Measurements from ENCODE around the gene CNIH3.
"Not testable (repeated sequence)": the region's sequence is repeated elsewhere in the genome, so short reads cannot be mapped to it uniquely, and the experiment has no call there.

Gene CNIH3

DNA sequence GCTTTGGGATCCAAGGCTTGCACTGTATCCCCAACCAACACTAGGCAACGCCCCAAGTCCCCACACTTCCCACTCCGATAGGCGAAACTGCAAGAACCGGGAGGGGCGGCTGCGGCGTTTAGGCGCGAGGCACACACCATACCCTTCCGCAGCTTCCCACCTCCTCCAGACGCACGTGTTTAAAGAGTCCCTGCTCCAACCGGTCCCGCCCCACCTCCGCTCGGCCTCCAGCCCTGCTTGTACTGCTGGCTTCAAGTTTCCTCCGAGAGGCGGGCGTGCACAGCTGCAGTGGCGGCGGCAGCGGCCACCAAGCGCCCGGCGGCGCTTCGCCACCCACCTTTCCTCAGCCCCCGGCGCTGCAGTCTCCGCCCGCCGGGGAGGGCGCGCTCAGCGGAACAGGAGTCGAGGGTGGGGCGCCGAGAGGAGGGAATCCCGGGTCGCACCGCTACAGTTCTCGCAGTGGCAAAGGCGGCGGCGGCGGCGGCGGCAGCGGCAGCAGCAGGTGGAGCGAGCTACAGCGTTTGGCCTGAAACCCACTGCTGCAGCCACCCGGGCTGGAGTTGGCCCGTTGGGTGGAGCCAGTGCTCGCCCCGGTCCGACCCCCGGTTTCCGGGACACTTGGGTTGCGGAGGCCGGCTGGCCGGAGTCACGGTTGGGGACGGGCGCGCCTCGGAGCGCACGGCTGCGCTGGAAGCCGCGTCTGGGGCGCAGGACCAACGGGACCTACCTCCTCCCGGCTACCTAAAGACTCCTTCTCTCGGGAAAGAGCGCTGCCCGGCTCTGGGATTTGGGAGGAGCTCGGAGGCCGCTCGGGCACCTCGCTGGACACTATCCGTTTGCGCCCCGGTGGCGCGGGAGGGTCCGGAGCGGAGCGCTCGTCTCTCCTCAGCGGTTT lies at the start of gene CNIH3:
TSS of gene CNIH3 (plus strand) at position 457 of the 895 bp plus-strand sequence. CDS start 858 bp downstream, outside the sequence.
- DNase-seq (ENCODE audit: low read depth) = peak; percentile 16

DNA sequence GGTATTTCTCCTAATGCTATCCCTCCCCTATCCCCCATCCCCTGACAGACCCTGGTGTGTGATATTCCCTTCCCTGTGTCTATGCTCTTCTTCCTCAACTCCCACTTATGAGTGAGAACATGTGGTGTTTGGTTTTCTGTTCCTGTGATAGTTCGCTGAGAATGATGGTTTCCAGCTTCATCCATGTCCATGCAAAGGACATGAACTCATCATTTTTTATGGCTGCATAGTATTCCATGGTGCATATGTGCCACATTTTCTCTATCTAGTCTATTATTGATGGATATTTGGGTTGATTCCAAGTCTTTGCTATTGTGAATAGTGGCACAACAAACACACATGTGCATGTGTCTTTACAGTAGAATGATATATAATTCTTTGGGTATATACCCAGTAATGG lies 49.6 kb upstream of the CNIH3 start:
- DNase-seq (ENCODE audit: low read depth) = not testable (repeated sequence)

DNA sequence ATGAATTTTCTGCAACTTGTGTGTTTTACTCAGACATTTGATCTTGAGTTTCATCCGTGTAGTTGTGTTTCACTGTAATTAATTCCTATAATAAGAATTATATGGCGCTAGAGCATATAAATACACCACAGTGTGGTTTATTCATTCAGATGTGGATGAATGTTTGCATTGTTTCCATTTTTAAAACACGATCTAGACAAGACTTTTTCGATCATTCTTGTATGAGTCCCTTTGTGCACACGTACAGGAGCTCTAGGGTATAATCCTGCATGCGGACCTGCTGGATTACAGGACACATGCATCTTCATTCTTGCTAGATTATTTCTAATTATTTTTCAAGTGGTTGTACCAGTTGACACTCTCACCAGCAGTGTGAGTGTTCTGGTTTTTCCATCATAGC lies 46.8 kb upstream of the CNIH3 start:
- DNase-seq (ENCODE audit: low read depth) = no peak

DNA sequence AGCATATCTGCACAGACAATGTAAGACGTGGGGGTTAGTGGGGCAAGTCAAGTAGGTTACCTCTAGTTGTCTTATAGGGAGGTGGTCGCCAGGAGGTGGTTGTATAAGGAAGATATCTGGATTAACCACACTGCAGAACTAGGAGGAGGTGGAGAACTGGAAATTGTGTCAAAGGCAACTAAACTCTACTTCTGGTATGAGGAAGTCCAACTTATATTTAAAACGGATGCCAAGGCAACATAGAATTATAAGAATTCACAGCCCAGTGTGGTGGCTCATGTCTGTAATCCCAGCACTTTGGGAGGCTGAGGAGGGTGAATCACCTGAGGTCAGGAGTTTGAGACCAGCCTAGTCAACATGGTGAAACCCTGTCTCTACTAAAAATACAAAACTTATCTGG lies 44.1 kb upstream of the CNIH3 start:
- not testable (repeated sequence) for DNase-seq (ENCODE audit: low read depth)

DNA sequence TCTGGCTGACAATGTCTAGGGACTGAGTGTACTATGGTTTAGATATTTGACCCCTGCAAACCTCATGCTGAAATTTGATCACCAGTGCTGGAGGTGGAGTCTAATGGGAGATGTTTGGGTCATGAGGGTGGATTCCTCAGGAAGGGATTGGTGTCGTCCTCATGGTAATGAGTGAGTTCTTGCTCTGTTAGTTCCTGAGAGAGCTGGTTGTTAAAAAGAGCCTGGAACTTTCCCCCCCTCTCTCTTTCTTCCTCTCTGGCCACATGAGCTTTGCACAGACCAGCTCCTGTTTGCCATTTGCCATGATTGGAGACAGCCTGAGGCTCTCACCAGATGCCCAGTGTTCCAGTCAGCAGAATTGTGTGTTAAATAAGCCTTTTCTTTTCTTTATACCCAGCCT lies 36.6 kb upstream of the CNIH3 start:
- no peak for DNase-seq (ENCODE audit: low read depth)

DNA sequence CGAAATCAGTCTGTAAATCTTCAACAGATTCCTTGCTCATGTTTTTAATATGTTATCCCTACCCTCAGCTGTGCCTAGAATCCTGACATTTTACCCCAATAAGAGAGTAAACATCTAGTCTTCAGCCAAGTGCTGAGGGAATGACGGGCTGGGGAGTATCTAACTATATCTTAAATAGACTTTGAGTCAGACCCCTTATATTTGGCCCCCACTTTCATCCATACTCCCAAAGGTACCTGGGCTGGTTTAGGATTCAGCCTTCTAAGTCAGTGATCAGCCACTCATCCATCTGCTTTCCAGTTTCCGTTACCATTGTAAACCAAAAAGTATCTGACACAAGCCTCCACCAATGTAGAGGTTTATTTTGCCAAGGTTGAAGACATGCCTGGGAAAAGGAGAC lies 36.1 kb upstream of the CNIH3 start:
- DNase-seq (ENCODE audit: low read depth) = no peak

DNA sequence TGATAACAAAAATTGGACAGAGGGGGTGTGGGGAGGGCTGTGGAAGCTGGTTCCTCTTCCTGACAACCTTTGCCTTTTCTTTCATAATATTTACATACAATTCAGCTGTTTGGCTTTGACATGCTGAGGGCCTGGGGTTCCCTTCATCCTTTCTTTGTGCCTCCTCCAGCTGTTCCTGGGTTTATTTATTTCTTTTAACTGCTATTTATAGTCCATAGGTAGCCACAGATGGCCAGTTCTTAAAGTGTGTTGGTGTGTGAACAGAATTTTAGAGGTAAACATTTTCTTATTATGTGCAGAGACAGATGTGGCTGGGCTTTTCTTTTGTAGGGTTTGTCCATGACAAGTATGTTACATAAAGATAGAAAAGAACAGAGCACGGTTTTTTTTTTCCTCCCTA lies 34.1 kb upstream of the CNIH3 start:
- no peak for DNase-seq (ENCODE audit: low read depth)

DNA sequence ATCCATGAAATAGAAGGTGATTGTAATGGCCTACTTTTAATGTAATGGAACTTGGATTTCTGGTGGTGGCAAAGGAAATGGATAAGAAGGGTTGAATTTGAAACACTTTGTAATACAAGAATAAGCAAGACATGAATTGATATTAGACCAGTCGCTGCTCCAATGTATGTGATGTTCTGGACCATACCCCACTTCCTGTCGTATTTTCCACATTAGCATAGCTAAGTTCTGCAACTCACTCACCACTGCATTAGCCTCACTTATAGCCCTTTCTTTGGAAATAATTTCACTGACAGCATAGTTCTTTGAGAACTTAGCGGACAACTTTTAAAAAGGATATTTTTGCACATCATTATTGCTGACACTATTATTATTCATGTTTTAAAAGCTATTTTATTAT lies 32.3 kb upstream of the CNIH3 start:
- DNase-seq (ENCODE audit: low read depth) = no peak

DNA sequence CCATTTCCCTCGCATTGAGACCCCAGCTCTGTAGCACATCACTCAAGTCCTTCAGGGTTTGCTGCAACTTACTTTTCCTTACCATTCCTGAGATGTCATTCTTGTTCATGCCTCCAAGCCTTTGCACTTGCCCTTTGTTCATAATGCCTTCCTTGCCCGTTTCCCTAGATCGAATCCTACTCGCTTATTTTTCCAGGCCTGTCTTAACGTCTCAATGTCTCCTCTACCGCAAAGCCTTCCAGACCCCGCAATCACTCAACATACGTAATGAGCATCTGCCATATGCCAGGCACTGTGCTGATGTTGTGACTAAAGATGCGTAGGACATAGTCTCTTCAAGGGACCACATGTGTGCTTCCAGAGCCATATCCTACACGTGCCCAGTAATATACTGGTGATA lies 31.1 kb upstream of the CNIH3 start:
- no peak for DNase-seq (ENCODE audit: low read depth)

DNA sequence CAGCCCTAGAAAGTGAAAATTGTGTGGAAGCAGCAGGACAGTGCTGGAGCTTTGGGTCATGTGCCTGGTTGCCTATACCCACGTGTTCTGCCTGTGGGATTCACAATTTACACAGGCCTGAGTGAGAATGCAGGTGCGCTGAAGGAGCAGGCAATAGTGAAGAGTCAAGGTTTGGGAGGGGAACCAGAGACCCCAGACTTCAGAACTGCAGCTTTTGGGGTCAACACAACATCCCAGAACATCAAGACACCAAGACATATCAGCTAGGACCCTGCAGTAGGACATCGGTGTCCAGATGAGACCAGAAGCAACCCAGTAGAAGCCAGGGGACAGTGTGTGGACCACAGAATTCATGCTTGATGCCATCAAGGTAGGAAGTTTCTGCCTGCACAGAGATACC lies 29.1 kb upstream of the CNIH3 start:
- DNase-seq (ENCODE audit: low read depth) = no peak

DNA sequence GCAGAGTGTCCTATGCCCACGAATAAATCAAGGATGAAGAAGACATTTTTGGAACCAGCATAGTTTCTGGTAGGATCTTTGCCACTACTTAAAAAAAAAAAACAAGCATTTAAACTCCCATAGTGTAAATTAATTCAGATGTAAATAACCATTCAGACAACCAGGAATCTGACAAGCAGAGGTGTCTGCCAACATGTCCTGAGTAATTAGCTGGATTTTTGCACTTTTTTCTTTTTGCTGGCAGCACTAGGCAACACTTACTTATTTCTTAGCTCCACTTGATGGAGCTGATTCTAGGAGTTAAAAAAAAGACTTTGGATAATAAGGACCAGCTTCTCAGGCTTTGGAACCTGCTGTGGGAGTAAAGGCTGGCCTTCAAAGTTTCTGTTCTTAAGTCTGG lies 27.6 kb upstream of the CNIH3 start:
- DNase-seq (ENCODE audit: low read depth) = no peak

DNA sequence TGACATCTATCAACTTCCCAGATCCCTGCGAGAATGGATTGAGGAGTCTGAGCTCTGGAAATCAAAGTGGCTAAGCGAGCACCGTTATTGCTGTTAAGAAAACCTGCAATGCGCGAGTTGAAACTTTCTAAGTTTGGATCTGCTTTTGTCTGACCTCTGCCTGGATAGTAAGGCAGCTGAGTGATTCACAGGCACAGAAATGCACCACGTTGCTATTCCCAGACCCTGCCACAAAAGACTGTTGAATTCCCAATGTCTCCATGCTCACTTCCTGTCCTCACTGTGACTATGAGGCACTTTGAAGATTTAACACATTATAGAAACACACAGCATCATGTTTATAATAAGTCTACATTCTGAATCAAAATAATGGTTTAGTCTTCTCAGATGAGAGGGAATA lies 27.1 kb upstream of the CNIH3 start:
- DNase-seq (ENCODE audit: low read depth) = no peak

DNA sequence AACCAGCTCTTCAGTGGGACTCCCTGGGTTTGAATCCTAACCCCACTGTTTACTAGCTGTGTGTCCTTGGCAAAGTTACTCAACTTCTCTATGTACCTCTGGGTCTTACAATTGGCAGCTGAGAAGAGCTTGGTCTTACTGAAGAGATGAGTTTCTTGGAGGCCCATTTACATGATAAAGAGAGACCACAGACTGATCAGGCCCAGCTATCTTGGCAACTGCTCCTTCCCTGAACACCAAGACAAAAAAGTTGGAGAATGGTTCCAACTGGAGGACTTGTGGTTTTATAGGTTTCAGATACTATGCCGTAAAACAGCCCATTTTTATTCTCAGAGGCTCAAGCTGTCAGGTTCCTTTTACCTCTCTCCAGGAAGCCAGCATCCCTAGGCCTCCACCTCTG lies 24.8 kb upstream of the CNIH3 start:
- no peak for DNase-seq (ENCODE audit: low read depth)

DNA sequence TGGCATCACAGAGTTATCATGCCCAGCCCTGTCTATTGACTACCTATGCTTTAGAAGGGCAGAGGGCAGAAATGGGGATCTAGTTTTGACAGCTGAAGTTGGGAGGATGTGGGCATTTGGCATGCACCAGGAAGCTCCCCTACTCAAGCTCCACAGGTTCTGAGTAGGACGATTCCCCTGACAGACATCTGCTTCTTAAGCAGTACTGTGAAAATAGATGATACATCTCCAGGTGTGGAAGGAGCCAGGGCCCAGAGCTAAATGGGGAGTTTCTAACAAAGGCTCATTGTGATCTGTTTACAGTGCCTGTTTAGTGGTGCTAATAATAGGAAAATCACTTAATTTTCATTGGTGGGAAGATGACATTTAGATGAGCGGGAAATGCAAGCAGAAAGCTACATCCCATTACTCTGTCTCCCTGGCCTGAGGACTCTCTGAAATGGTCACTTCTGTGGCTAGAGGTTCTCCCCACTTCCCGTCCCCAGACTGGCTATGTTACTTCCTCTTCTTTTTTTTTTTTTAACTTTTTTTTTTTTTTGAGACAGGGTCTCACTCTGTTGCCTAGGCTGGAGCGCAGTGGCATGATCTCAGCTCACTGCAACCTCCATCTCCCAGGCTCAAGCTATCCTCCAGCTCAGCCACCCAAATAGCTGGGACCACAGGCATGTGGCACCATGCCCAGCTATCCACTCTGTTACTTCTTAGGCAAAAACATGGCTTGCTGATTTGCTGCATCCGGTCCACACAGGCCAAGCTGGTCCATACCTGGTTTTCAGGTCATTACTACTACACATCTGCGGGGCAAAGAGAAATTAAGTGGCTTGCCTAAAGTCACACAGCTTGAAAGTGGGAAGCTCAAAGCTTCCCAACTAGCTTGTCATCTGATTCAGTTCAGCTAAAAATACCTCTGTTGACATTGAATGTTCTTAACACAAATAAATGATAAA lies 23.2 kb upstream of the CNIH3 start:
- DNase-seq (ENCODE audit: low read depth) = no peak

DNA sequence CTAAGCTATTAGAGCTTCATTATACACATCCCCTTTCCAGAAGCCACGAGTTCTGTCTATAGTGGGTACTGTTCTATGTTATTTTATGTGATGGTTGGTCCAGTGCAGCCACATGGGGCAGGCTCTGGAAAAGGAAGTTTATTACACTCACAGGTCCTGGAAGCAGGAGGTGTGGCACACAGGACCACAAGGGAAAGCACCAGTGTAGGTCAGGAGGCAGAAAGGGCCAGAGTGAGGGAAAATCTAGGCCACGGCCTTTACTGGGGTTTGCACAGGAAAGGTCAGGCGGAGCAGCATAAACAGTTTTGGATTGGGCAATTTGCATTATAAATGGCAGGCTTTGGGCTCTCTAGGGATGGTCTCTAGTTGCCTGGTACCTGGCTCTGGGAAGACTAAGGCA lies 21.8 kb upstream of the CNIH3 start:
- DNase-seq (ENCODE audit: low read depth) = no peak

DNA sequence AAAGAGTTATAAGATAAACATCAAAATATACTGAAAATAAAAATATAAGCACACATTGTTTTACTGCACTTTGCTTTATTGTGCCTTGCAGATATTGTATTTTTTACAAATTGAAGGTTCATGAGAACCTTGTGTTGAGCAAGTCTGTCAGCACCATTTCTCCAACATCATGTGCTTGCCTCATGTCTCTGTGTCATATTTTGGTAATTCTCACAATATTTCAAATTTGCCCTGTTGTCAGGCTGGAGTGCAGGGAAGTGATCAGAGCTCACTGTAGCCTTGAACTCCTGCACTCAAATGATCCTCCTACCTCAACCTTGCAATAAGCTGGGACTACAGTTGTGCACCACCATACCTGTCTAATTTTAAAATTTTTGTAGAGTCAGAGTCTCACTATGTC lies 21.3 kb upstream of the CNIH3 start:
- no peak for DNase-seq (ENCODE audit: low read depth)

DNA sequence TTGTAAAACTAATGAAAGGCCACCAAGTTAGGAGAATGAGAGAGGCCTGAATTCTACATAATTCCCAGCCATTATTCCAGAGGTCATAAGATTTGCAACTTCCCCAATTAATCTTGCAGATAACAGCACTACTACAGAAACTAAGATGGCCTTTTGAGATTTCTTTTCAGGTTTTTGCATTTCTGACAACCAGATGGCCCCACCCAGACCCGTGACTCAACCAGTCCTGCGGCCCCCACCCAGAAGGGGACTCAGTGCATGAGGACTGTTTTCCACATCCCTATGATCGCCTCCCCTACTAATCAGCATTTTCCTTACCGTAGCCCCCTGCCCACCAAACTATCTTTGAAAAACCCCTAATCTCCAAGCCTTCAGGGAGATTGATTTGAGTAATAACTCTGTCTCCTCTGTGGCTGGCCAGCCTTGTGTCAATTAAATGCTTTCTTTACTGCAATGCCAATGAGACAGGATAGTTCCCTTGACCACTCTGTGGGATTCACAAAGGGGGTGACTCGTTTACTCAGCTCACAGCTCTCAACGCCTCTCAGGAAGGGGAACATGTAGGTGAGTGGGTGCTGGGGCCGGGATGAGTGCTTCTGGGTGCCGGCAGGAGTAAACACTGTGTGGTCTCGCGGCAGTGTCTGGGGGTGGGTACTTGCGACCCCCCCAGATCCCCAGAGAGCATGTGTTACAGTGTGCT lies 10.5 kb upstream of the CNIH3 start:
- DNase-seq (ENCODE audit: low read depth) = no peak

DNA sequence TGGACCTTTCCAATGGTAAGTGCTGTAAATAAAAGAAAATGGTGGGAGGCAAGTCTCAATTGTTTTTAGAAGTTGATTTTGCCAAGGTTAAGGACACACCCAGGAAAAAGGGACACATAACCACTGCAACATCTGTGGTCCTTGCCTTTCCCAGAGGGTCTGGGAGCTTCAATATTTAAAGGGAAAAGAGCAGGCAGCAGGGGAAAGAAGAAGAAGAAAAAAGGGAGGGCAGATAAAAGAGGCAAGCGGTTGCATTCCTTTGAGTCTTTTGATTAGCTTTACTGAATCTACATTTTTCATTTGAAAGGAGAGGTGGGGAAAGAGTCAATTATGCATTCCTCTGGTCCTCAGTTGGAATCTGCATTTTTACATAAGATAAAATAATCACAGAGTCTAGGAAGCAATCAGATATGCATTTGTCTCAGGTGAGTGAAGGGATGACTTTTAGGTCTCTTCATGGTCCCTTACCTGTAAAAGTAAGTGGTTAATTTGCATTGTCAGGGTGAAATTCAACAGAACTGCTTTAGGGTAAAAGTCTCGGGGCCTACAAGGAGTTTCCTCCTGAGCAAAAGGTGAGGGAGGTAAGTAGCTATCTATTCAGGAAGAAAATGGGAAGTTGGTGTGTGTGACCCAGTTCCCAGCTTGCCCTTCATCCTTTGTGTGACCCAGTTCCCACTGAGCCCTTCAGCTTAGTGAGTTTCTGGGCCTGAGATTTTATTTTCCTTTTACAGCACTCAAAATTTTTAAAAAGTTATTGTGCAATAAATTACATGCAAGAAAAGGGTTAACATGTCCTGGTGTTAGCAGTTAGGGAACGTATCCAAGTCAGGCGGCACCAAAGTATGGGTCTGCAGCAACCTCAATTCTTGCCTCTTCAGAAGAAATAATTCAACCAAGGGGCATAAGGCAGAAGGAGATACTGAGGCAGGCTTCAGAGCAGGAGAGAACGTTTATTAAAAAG lies 8.6 kb upstream of the CNIH3 start:
- DNase-seq (ENCODE audit: low read depth) = no peak

DNA sequence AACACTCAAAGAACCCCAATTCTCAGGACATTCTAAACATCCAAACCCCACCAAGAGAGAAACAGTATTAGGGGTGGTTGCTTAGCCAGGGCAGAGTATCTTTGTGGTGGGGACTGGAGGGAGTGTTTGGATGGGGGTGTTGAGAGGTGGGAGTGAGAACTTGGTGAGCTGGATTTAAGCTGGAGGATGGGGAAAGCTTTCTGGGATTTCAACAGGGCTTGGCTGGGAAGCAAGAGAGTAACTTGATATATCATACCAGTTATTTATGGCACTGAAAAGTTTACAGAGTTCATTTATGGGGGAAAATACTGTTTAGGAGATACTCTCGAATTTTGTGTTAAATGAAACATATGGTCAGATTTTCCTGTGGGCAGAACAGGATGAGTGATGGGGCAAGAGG lies 6.8 kb upstream of the CNIH3 start:
- no peak for DNase-seq (ENCODE audit: low read depth)

DNA sequence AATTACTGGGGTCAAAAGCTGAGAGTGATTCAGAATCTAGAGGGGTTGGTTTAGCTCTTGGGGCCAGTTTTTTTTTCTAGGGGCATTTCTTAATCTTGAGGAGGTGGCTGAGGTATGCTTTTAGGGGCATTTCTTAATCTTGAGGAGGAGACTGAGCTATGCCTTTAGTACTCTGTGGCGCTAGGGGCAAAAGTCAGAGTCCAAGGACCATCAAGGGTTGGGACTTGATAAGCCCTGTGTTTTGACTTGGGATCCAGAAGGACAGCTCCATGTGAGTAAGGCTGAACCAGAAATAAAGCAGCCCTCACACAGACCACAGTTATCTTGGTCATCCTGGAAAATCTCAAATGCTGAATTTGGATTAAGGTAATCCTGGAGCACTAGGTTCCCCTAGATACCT lies 3.9 kb upstream of the CNIH3 start:
- DNase-seq (ENCODE audit: low read depth) = no peak

DNA sequence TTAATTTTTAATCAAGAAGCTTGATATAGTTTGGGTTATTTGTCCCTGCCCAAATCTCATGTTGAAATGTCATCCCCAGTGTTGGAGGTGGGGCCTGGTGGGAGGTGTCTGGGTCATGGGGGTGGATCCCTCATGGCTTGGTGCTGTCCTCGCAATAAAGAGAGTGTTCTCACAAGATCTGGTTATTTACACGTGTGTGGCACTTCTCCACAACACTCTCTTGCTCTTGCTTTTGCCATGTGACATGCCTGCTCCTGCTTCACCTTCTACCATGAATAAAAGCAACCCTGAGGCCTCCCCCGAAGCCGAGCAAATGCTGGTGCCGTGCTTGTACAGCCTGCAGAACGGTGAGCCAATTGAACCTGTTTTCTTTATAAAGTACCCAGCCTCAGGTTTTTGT lies 2.6 kb upstream of the CNIH3 start:
- no peak for DNase-seq (ENCODE audit: low read depth)

Measured in T-helper 22 cell (primary cell).